ENCODE measurements around the gene PLA2G4E. TPM values are rescaled to one million over a fixed set of nuclear protein-coding genes. Genes with fewer than 3 reads are reported as not detected.

Gene PLA2G4E
- total and polyA plus RNA-seq, 9 of the 15 experiments (the other 6 are each of a cell fraction or from before 2014, with no cell fraction given) = 0.03 TPM; not detected in 8

- TF ChIP-seq DLX4 (CRISPR knock-in tag; IDR thresholded peaks at IDR 0.05) (no peak), ZNF780A (CRISPR knock-in tag; IDR thresholded peaks at IDR 0.05) (no peak), NR2C2 (CRISPR knock-in tag; IDR thresholded peaks at IDR 0.05) (no peak), NR2C2 (tag; IDR thresholded peaks at IDR 0.05) (no peak), CEBPG (CRISPR knock-in tag; IDR thresholded peaks at IDR 0.05) (no peak), CEBPG (tag; conservative IDR thresholded peaks at IDR 0.05 in 1 of 2, IDR thresholded peaks at IDR 0.05 in 1 of 2) (peak in 1 of 2 experiments; percentile 66; a peak in 2 of 4 replicates), TAL1 (IDR thresholded peaks at IDR 0.05) (no peak), PHF20 (IDR thresholded peaks at IDR 0.05; ENCODE audit: partially characterized antibody) (no peak), ZNF354B (CRISPR knock-in tag; IDR thresholded peaks at IDR 0.05) (no peak), TFE3 (CRISPR knock-in tag; IDR thresholded peaks at IDR 0.05) (no peak), ZNF785 (CRISPR knock-in tag; IDR thresholded peaks at IDR 0.05) (no peak), ZNF668 (CRISPR knock-in tag; IDR thresholded peaks at IDR 0.05) (no peak), IRF1 (CRISPR knock-in tag; IDR thresholded peaks at IDR 0.05; ENCODE audit: borderline replicate concordance) (no peak), ZBTB5 (IDR thresholded peaks at IDR 0.05) (no peak), ZNF444 (CRISPR knock-in tag; IDR thresholded peaks at IDR 0.05) (no peak), SMARCA5 (IDR thresholded peaks at IDR 0.05) (no peak), PHTF2 (CRISPR knock-in tag; IDR thresholded peaks at IDR 0.05) (no peak), CREB5 (CRISPR knock-in tag; IDR thresholded peaks at IDR 0.05) (no peak), GTF2B (IDR thresholded peaks at IDR 0.05; ENCODE audit: extremely low read depth, insufficient read length) (no peak), OTX1 (CRISPR knock-in tag; IDR thresholded peaks at IDR 0.05) (no peak), MCM2 (IDR thresholded peaks at IDR 0.05; ENCODE audit: low read depth) (no peak), RBM17 (IDR thresholded peaks at IDR 0.05; ENCODE audit: borderline replicate concordance, low read depth, low read length) (no peak)
Measured at GRCh38 chr15:42010434-42010833, 10.4 kb downstream of the PLA2G4E start (continued).
